Type B pancreatic cell (in vitro differentiated cells): Measurements from ENCODE around the gene TERB2. TPM values are rescaled to one million over a fixed set of nuclear protein-coding genes. Genes with fewer than 3 reads are reported as not detected.
"Not testable (repeated sequence)": the region's sequence is repeated elsewhere in the genome, so short reads cannot be mapped to it uniquely, and the experiment has no call there.

Experiments used
- DNase-seq: peaks from one replicate; pipeline ENCODE4 v3.0.0; 2021; ENCODE audit warnings: mixed read lengths; ENCODE audit not compliant: unreplicated experiment; ENCODE audit errors: extremely low spot score
- H3K27ac Mint-ChIP-seq: 2 replicates; pipeline ENCODE4 v1.8.0; 2021; ENCODE audit warnings: mild to moderate bottlenecking, mixed read lengths
- H3K27me3 Mint-ChIP-seq: 2 replicates; pipeline ENCODE4 v1.8.0; 2021; ENCODE audit warnings: mixed read lengths
- H3K36me3 Mint-ChIP-seq: 2 replicates; pipeline ENCODE4 v1.8.0; 2021; ENCODE audit warnings: mixed read lengths
- H3K4me1 Mint-ChIP-seq: one replicate; pipeline ENCODE4 v1.8.0; 2021; ENCODE audit warnings: mixed read lengths; ENCODE audit not compliant: unreplicated experiment
- H3K4me3 Mint-ChIP-seq: 2 replicates; pipeline ENCODE4 v1.8.0; 2021; ENCODE audit warnings: mild to moderate bottlenecking, mixed read lengths
- H3K9me3 Mint-ChIP-seq: 2 replicates; pipeline ENCODE4 v1.8.0; 2021; ENCODE audit warnings: mixed read lengths
- long read RNA-seq: library from polyadenylated mRNA; unstranded; transcript quantifications from one replicate; pipeline ENCODE4 v2.0.0, GENCODE V29; 2020
- total RNA-seq: library from RNA; stranded (reverse); gene quantifications from 2 replicates; pipeline ENCODE4 v1.2.1, GENCODE V29; 2021; ENCODE audit warnings: low replicate concordance
- TF ChIP-seq, protein P1 (sequence below): fragments of 200-600 bp; sonication (generic); conservative IDR thresholded peaks from 2 replicates; pipeline ENCODE4 v1.5.0; 2021; ENCODE audit warnings: antibody characterized with exemption, mild to moderate bottlenecking

TERB2 gene, protein sequence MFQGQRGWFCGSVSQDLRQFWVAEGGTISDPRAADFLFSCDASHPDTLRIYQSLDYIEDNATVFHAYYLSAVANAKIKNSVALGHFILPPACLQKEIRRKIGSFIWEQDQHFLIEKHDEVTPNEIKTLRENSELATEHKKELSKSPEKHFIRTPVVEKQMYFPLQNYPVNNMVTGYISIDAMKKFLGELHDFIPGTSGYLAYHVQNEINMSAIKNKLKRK
- not detected in 2 replicates for total RNA-seq
- long read RNA-seq, result 0 reads

DNA sequence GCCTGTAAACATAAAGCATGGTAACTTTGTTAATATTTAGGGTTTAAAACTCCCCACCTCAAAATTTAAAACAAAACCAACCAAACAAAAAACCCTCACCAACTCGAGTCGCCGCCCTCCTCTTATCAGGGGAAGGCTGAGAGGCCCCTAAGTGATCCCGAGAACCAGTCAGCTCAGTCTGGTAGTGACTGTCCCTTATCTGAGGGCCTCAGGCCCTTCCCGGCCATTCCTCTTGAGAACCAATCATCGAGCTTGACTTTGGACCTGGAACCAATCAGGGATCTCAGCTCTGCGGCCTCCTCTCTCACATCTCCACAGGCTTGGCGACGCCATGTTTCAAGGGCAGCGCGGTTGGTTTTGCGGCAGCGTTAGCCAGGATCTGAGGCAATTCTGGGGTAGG lies at the start of gene TERB2:
Gene TERB2 (plus strand): TSS at position 300 of the 400 bp plus-strand sequence. CDS start 32 bp downstream, at position 332.
- Mint-ChIP-seq H3K4me3 (no peak within 1 kb of the TSS), H3K27ac (no peak within 1 kb of the TSS)

GRCh38 chr15:44909423-44909822 lies 47.1 kb upstream of the TERB2 start:
- no peak for DNase-seq
- H3K4me1 Mint-ChIP-seq, result peaks cover 4% of the 10 kb centered on the region
- H3K27ac Mint-ChIP-seq, result no peak overlapping the region
- no peaks in the 10 kb centered on the region for H3K36me3 Mint-ChIP-seq
- TF ChIP-seq, protein P1, sequence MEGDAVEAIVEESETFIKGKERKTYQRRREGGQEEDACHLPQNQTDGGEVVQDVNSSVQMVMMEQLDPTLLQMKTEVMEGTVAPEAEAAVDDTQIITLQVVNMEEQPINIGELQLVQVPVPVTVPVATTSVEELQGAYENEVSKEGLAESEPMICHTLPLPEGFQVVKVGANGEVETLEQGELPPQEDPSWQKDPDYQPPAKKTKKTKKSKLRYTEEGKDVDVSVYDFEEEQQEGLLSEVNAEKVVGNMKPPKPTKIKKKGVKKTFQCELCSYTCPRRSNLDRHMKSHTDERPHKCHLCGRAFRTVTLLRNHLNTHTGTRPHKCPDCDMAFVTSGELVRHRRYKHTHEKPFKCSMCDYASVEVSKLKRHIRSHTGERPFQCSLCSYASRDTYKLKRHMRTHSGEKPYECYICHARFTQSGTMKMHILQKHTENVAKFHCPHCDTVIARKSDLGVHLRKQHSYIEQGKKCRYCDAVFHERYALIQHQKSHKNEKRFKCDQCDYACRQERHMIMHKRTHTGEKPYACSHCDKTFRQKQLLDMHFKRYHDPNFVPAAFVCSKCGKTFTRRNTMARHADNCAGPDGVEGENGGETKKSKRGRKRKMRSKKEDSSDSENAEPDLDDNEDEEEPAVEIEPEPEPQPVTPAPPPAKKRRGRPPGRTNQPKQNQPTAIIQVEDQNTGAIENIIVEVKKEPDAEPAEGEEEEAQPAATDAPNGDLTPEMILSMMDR, result no peak
- H3K9me3 Mint-ChIP-seq, result no peaks in the 10 kb centered on the region
- H3K4me3 Mint-ChIP-seq, result no peak overlapping the region
- no peaks in the 10 kb centered on the region for H3K27me3 Mint-ChIP-seq

More for the DNA sequence above, at the start of gene TERB2:
- Mint-ChIP-seq H3K36me3 (no peaks in the 10 kb centered on the region), H3K9me3 (no peaks in the 10 kb centered on the region), H3K27me3 (no peaks in the 10 kb centered on the region), H3K4me1 (no peaks in the 10 kb centered on the region)
- no peak for DNase-seq
- TF ChIP-seq, protein P1, result no peak

- Mint-ChIP-seq H3K27me3 (no peaks in the 10 kb centered on the region), H3K36me3 (no peaks in the 10 kb centered on the region), H3K9me3 (no peaks in the 10 kb centered on the region), H3K27ac (no peak overlapping the region), H3K4me3 (no peak overlapping the region), H3K4me1 (no peaks in the 10 kb centered on the region)
- no peak for DNase-seq
- TF ChIP-seq, protein P1, result no peak
Observed at GRCh38 chr15:44910981-44911625, 45.4 kb upstream of the TERB2 start.

GRCh38 chr15:44912186-44912585 lies 44.3 kb upstream of the TERB2 start:
- not testable (repeated sequence) for H3K4me3 Mint-ChIP-seq, H3K27me3 Mint-ChIP-seq, H3K4me1 Mint-ChIP-seq, H3K36me3 Mint-ChIP-seq, DNase-seq, H3K27ac Mint-ChIP-seq, H3K9me3 Mint-ChIP-seq

GRCh38 chr15:44912974-44913448 lies 43.5 kb upstream of the TERB2 start:
- not testable (repeated sequence) for H3K36me3 Mint-ChIP-seq, DNase-seq, H3K9me3 Mint-ChIP-seq, H3K4me1 Mint-ChIP-seq, H3K27me3 Mint-ChIP-seq, H3K4me3 Mint-ChIP-seq
- H3K27ac Mint-ChIP-seq, result peak overlapping the region; percentile 28

DNA sequence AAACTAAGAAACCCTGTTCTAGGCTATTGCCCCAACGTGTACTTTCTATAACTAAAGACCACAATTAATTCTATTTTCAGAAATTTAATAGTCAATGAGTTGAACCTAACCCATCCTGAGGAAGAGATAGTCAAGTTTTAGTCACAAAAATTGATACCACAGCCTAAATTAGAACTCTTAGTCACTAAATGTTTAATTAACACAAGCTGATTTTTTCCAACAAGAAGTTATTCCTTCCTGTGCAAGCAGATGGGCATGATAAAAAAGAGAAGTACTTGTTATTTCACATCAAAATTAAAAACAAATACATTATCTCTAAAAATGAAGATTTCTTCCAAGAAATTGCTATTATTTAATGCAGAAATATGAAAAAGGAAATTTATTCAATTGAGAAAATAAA lies 38.4 kb upstream of the TERB2 start:
- TF ChIP-seq, protein P1, result no peak
- Mint-ChIP-seq H3K4me3 (no peak overlapping the region), H3K36me3 (no peaks in the 10 kb centered on the region), H3K27ac (no peak overlapping the region), H3K27me3 (no peaks in the 10 kb centered on the region), H3K4me1 (no peaks in the 10 kb centered on the region), H3K9me3 (no peaks in the 10 kb centered on the region)
- no peak for DNase-seq

GRCh38 chr15:44928658-44929057 lies 27.8 kb upstream of the TERB2 start:
- not testable (repeated sequence) for H3K4me1 Mint-ChIP-seq, H3K36me3 Mint-ChIP-seq, H3K4me3 Mint-ChIP-seq, H3K27ac Mint-ChIP-seq, DNase-seq, H3K9me3 Mint-ChIP-seq
- peaks cover 23% of the 10 kb centered on the region for H3K27me3 Mint-ChIP-seq

DNA sequence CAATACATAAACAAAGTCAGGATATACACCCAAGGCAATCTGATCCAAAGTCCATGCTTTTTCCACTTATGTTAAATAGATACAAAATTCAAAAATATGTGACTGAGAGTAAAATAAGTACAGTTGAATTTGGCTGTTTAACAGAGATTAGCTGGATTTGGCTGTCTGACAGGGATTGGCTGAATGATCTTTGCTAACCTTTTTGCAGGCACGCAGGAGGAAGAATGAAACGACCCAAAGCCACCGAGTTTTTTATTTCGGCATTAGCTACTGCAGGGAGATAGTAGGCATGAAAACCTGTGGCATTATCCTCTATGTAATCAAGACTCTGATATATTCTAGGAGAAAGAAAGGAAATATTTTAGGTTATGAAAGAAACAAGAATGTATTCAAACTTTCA lies 26.2 kb upstream of the TERB2 start:
- H3K4me3 Mint-ChIP-seq, DNase-seq, H3K36me3 Mint-ChIP-seq, H3K9me3 Mint-ChIP-seq, H3K4me1 Mint-ChIP-seq, H3K27ac Mint-ChIP-seq: not testable (repeated sequence)
- peaks cover 23% of the 10 kb centered on the region for H3K27me3 Mint-ChIP-seq

DNA sequence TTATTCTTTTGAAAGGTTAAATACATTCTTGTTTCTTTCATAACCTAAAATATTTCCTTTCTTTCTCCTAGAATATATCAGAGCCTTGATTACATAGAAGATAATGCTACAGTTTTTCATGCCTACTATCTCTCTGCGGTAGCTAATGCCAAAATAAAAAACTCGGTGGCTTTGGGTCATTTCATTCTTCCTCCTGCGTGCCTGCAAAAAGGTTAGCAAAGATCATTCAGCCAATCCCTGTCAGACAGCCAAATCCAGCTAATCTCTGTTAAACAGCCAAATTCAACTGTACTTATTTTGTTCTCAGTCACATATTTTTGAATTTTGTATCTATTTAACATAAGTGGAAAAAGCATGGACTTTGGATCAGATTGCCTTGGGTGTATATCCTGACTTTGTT lies 1.8 kb downstream of the TERB2 start:
- H3K27ac Mint-ChIP-seq, DNase-seq, H3K4me1 Mint-ChIP-seq, H3K9me3 Mint-ChIP-seq, H3K36me3 Mint-ChIP-seq, H3K4me3 Mint-ChIP-seq, H3K27me3 Mint-ChIP-seq: not testable (repeated sequence)
